Adrenal gland (tissue), 12 donors: Measurements from ENCODE around the gene ARL15. TPM values are rescaled to one million over a fixed set of nuclear protein-coding genes. Genes with fewer than 3 reads are reported as not detected.
A peak's percentile ranks its signal among the peaks of the same experiment; 100 is the strongest.

Source experiments
- DNase-seq, 7 donors: peaks; one replicate each; pipeline ENCODE4 v3.0.0-alpha.2; 2019 to 2020
- H3K27ac ChIP-seq, 5 donors: fragments of 200-600 bp; sonication (generic) in 4 of 5; 1 replicate in 3 of 5; 2 replicates in 2 of 5; pipeline versions ENCODE4 v1.5.1 to v1.8.0; 2016 to 2020; ENCODE audit warnings: mild to moderate bottlenecking in 1 of 5
- H3K27me3 ChIP-seq: fragments of 200-600 bp; 2 replicates; pipeline ENCODE4 v1.8.0; 2021
- H3K36me3 ChIP-seq, 2 donors: fragments of 200-600 bp; replicated peaks in 1 of 2; 1 replicate in 1 of 2; 2 replicates in 1 of 2; pipeline versions ENCODE4 v1.5.1 to v1.8.0; 2018 to 2022
- H3K4me1 ChIP-seq, 2 donors: fragments of 200-600 bp; replicated peaks in 1 of 2; 1 replicate in 1 of 2; 2 replicates in 1 of 2; pipeline versions ENCODE4 v1.5.1 to v1.8.0; 2018 to 2021
- H3K4me3 ChIP-seq, 4 donors: fragments of 200-600 bp; sonication (generic) in 3 of 4; one replicate each; pipeline ENCODE4 v1.5.1; 2016 to 2018
- H3K9me3 ChIP-seq, 3 donors: fragments of 200-600 bp; sonication (generic) in 1 of 3; replicated peaks in 1 of 3; 1 replicate in 2 of 3; 2 replicates in 1 of 3; pipeline versions ENCODE4 v1.5.1 to v1.8.0; 2016 to 2021
- POLR2A ChIP-seq, 2 donors: fragments of 450-650 bp; IDR thresholded peaks; one replicate each; pipeline ENCODE4 v1.6.1; 2017; ENCODE audit warnings: antibody characterized with exemption in 2 of 2, mild to moderate bottlenecking in 2 of 2, moderate library complexity in 1 of 2
- WGBS, 4 donors: extraction: QIAGEN DNeasy Blood & Tissue Kit in 2 of 4; methylation state at CpG; one replicate each; pipeline versions ENCODE4 v1.1.5 to v1.1.7; 2013 to 2017; 5-methylcytosine and 5-hydroxymethylcytosine counted together
- intact Hi-C, 2 donors: fragments of 100-400 bp; cut with DNase I; formaldehyde crosslinking; loops; one replicate each; pipeline versions ENCODE4 v1.14.1 to v1.15.0; 2022 to 2023
- polyA plus RNA-seq, 3 donors: library from polyadenylated mRNA; stranded (reverse); fragments of 200-250 nt in 2 of 3; fragments of 350-450 nt in 1 of 3; fragmentation: Illumina TruSeq in 1 of 3; extraction: RNeasy Lipid Tissue Mini Kit (QIAGEN cat#74804) in 1 of 3; gene quantifications; one replicate each; pipeline ENCODE4 v1.2.3, GENCODE V29; 2013 to 2014
- total RNA-seq, 9 donors: library from RNA; depleted of rRNA in 4 of 9; stranded (reverse); fragments of >200 nt in 4 of 9; fragments of 120-200 nt in 1 of 9; fragmentation: NEBNext Ultra II Directional in 1 of 9; extraction: Animal tissue kit (Norgen Biotek cat#: 25700) in 1 of 9; gene quantifications; one replicate each; pipeline versions ENCODE4 v1.1.0 to v1.2.4, GENCODE V29; 2013 to 2023
- TF ChIP-seq, protein P1 (sequence below), 6 experiments: fragments of 450-650 bp in 4 of 6; fragments of 200-600 bp in 2 of 6; sonication (generic) in 1 of 6; IDR thresholded peaks; 1 replicate in 5 of 6; 2 replicates in 1 of 6; pipeline versions ENCODE4 v1.5.1 to v1.8.0; 2016 to 2021; ENCODE audit warnings: antibody characterized with exemption in 6 of 6, mild to moderate bottlenecking in 2 of 6, moderate library complexity in 1 of 6
- donor health status: healthy with polysubstance abuse.
- donor health status: Bipolar disorder and iron deficiency.
- donor health status: DM: yes; HTN: yes; CAD: no.
- donor health status: DM: no; HTN: no; CAD: no.
- donor health status: DM: no; HTN: no; CAD: no.
- donor health status: DM: yes; HTN: yes; CAD: no.

Gene ARL15
- total and polyA plus RNA-seq, 12 donors: 12.1 to 85.6 (median 38.9) TPM

- Histone ChIP-seq H3K27me3 (no peaks in the 10 kb centered on the region), H3K36me3 (no peaks in the 10 kb centered on the region), H3K27ac (no peak overlapping the region), H3K4me1 (peaks cover 0 to 15% of the 10 kb centered on the region in 2 donors), H3K4me3 (no peak overlapping the region), H3K9me3 (no peaks in the 10 kb centered on the region)
- WGBS, 4 donors: 83 to 85% (median 83%) methylated on average over 2 of the region's 2 CpGs
- no peak for TF ChIP-seq POLR2A (IDR thresholded peaks at IDR 0.05)
- intact Hi-C loops: no loop called here
- no peak for DNase-seq
Observed at GRCh38 chr5:53937467-53937866, 372.9 kb downstream of the ARL15 start.

DNA sequence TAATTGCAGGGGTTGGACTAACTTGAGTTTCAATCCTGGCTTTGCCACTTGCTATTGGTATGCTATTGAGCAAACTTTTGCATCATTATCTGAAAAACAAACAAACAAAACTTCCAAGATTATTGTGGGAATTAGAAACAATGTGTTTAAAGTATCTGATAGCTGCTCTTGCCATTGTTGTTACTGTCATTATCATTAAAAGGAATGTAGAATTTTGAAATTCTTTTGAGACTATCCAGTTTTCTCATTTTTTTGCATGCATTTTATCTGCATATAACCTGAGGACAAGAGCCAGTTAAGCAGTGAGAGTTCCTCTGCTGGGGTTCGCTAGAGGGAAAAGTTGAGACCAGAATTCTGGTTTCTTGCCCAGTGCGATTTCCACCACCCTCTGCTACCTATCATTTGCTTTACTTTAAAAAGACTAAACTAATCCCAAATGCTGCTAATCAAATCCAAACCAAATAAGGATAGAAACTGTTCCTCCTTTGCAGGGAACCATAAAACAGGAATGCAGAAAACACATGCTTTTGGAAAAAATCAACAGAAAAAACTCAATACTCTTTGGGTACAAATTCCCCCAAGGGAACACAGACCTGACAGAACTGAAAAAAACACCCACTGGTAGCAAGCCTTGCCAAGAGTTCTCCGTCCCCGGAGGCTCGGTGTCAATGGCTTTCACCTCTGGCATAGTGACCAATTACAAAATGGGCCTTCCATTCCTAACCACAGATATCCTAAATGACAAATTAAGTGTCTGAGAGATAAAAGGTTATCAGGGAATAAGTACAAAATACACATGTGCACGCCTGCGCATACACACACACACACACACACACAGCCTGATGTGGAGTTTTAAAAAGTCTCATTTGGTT lies 373.7 kb downstream of the ARL15 start:
- no peak for TF ChIP-seq POLR2A (IDR thresholded peaks at IDR 0.05)
- TF ChIP-seq, protein P1, sequence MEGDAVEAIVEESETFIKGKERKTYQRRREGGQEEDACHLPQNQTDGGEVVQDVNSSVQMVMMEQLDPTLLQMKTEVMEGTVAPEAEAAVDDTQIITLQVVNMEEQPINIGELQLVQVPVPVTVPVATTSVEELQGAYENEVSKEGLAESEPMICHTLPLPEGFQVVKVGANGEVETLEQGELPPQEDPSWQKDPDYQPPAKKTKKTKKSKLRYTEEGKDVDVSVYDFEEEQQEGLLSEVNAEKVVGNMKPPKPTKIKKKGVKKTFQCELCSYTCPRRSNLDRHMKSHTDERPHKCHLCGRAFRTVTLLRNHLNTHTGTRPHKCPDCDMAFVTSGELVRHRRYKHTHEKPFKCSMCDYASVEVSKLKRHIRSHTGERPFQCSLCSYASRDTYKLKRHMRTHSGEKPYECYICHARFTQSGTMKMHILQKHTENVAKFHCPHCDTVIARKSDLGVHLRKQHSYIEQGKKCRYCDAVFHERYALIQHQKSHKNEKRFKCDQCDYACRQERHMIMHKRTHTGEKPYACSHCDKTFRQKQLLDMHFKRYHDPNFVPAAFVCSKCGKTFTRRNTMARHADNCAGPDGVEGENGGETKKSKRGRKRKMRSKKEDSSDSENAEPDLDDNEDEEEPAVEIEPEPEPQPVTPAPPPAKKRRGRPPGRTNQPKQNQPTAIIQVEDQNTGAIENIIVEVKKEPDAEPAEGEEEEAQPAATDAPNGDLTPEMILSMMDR (IDR thresholded peaks at IDR 0.05): no peak
- DNase-seq: peak in 6 of 7 donors; percentile 18 to 61 (median 26)
- no peaks in the 10 kb centered on the region for H3K27me3 ChIP-seq
- no peak overlapping the region for H3K4me3 ChIP-seq
- intact Hi-C loops: no loop called here
- no peaks in the 10 kb centered on the region for H3K36me3 ChIP-seq
- WGBS, 4 donors: 60 to 71% (median 62%) methylated on average over 7 of the region's 7 CpGs
- peaks cover 0 to 15% of the 10 kb centered on the region in 2 donors for H3K4me1 ChIP-seq
- no peak overlapping the region for H3K27ac ChIP-seq
- H3K9me3 ChIP-seq: no peaks in the 10 kb centered on the region

DNA sequence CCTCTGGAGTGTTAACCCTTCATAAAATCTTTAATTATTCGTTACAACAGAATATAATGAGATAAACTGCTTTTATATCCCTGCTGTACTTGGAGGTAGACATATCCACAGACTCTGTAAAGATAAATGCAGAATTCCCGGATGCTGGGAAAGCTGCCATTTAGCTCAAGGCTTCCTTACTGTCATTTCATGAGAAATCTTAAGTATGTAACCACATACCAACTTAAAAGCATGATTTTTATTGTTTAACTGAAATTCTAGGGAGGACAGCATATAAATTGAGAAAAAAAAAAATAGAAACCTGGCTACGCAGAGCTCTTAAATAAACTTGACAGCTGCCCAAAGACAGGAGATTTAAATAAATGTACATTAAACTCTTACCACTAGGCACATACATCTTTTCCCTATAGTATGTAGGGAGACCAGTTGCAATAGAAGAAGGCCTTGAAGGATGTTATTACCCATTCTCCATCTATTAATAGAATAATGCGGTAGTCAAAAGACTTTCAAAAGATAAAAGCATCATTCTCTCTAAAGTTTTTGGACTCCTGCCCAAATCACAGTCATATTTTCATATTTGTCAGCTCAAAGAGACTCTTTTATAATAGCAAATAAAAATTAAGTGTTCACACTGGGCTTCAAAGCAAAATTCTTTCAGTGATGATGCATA lies 376.1 kb downstream of the ARL15 start:
- TF ChIP-seq, protein P1 (IDR thresholded peaks at IDR 0.05): no peak
- no peak for TF ChIP-seq POLR2A (IDR thresholded peaks at IDR 0.05)
- no peak overlapping the region for H3K27ac ChIP-seq
- no peaks in the 10 kb centered on the region for H3K36me3 ChIP-seq
- no peaks in the 10 kb centered on the region for H3K9me3 ChIP-seq
- DNase-seq: peak in 3 of 7 donors; percentile 33 to 62 (median 39)
- H3K4me3 ChIP-seq: no peak overlapping the region
- H3K4me1 ChIP-seq: peaks cover 0 to 15% of the 10 kb centered on the region in 2 donors
- intact Hi-C loops: no loop called here
- WGBS, 4 donors: 46 to 50% (median 47%) methylated on average over 4 of the region's 4 CpGs
- H3K27me3 ChIP-seq: no peaks in the 10 kb centered on the region

- intact Hi-C loops: no loop called here
- no peak for DNase-seq
- 94 to 98% (median 98%) methylated on average over 6 of the region's 6 CpGs for WGBS, 4 donors
Observed at GRCh38 chr5:53932351-53932750, 378.0 kb downstream of the ARL15 start.

More at GRCh38 chr5:53932351-53932750, 378.0 kb downstream of the ARL15 start:
- Histone ChIP-seq H3K27me3 (no peaks in the 10 kb centered on the region), H3K4me3 (no peak overlapping the region), H3K36me3 (no peaks in the 10 kb centered on the region), H3K27ac (no peak overlapping the region), H3K9me3 (no peaks in the 10 kb centered on the region), H3K4me1 (peaks cover 5 to 22% of the 10 kb centered on the region in 2 donors)
- TF ChIP-seq, protein P1 (IDR thresholded peaks at IDR 0.05): no peak
